ENCODE measurements around the gene HRH4.

The HRH4 gene

GRCh38 chr18:24494586-24494985, 34.1 kb downstream of the HRH4 start:
- Histone ChIP-seq H3K9me3 (no peaks in the 10 kb centered on the region), H3K36me3 (no peaks in the 10 kb centered on the region)
- TF ChIP-seq CTCF (IDR thresholded peaks at IDR 0.05) = no peak

GRCh38 chr18:24497031-24497754, 36.8 kb downstream of the HRH4 start:
- no peaks in the 10 kb centered on the region for H3K9me3 ChIP-seq
- H3K27me3 ChIP-seq = no peaks in the 10 kb centered on the region
- no peak overlapping the region for H3K27ac ChIP-seq
- no peaks in the 10 kb centered on the region for H3K4me1 ChIP-seq (ENCODE audit: control insufficient read depth in 1 of 2, insufficient read depth in 1 of 2, low read depth in 1 of 2, low read length in 1 of 2)
- no peak for TF ChIP-seq CTCF (IDR thresholded peaks at IDR 0.05)
- H3K4me3 ChIP-seq (ENCODE audit: low read depth in 1 of 2, low read length in 1 of 2) = no peak overlapping the region
- no peaks in the 10 kb centered on the region for H3K36me3 ChIP-seq

More at GRCh38 chr18:24494586-24494985, 34.1 kb downstream of the HRH4 start:
- Histone ChIP-seq H3K27ac (no peak overlapping the region), H3K4me3 (ENCODE audit: low read depth in 1 of 2, low read length in 1 of 2) (no peak overlapping the region), H3K4me1 (ENCODE audit: control insufficient read depth in 1 of 2, insufficient read depth in 1 of 2, low read depth in 1 of 2, low read length in 1 of 2) (peaks cover 3 to 4% of the 10 kb centered on the region in 2 experiments), H3K27me3 (no peaks in the 10 kb centered on the region)

GRCh38 chr18:24499814-24500213, 39.4 kb downstream of the HRH4 start:
- H3K4me3 ChIP-seq (ENCODE audit: low read depth in 1 of 2, low read length in 1 of 2) = no peak overlapping the region
- H3K27me3 ChIP-seq = no peaks in the 10 kb centered on the region
- TF ChIP-seq CTCF (IDR thresholded peaks at IDR 0.05) = no peak
- H3K9me3 ChIP-seq = no peaks in the 10 kb centered on the region
- no peaks in the 10 kb centered on the region for H3K36me3 ChIP-seq
- H3K27ac ChIP-seq = no peak overlapping the region
- H3K4me1 ChIP-seq (ENCODE audit: control insufficient read depth in 1 of 2, insufficient read depth in 1 of 2, low read depth in 1 of 2, low read length in 1 of 2) = peaks cover 6 to 12% of the 10 kb centered on the region in 2 experiments

GRCh38 chr18:24500217-24500616, 39.8 kb downstream of the HRH4 start:
- Histone ChIP-seq H3K9me3 (no peaks in the 10 kb centered on the region), H3K27me3 (no peaks in the 10 kb centered on the region), H3K4me3 (ENCODE audit: low read depth in 1 of 2, low read length in 1 of 2) (no peak overlapping the region), H3K36me3 (no peaks in the 10 kb centered on the region), H3K4me1 (ENCODE audit: control insufficient read depth in 1 of 2, insufficient read depth in 1 of 2, low read depth in 1 of 2, low read length in 1 of 2) (peaks cover 6 to 12% of the 10 kb centered on the region in 2 experiments), H3K27ac (no peak overlapping the region)
- no peak for TF ChIP-seq CTCF (IDR thresholded peaks at IDR 0.05)

- H3K27ac ChIP-seq = no peak overlapping the region
- no peak for TF ChIP-seq CTCF (IDR thresholded peaks at IDR 0.05)
- H3K9me3 ChIP-seq = no peaks in the 10 kb centered on the region
- H3K36me3 ChIP-seq = no peaks in the 10 kb centered on the region
- peaks cover 6 to 12% of the 10 kb centered on the region in 2 experiments for H3K4me1 ChIP-seq (ENCODE audit: control insufficient read depth in 1 of 2, insufficient read depth in 1 of 2, low read depth in 1 of 2, low read length in 1 of 2)
- no peaks in the 10 kb centered on the region for H3K27me3 ChIP-seq
- H3K4me3 ChIP-seq (ENCODE audit: low read depth in 1 of 2, low read length in 1 of 2) = no peak overlapping the region
These were observed 40.3 kb downstream of the HRH4 start for GRCh38 chr18:24500766-24501165.
